Activated T-helper 2 cell treated with anti-CD3 and anti-CD28 coated beads, Interferon-gamma antibody, Interleukin-2, Interleukin-4, amounts not matched to agents 10 μg/mL and 5 μg/mL and 100 μg/mL, durations not matched to agents 14 hours and 24 hours and 36 hours (primary cell): ENCODE results near the gene MRPL33. TPM values are rescaled to one million over a fixed set of nuclear protein-coding genes. Genes with fewer than 3 reads are reported as not detected.
"Not testable (repeated sequence)": the region's sequence is repeated elsewhere in the genome, so short reads cannot be mapped to it uniquely, and the experiment has no call there.

Source experiments
- DNase-seq: peaks from one replicate; pipeline ENCODE4 v3.0.0; 2021; ENCODE audit warnings: low spot score
- H3K27ac Mint-ChIP-seq: one replicate; pipeline ENCODE4 v1.8.0; 2021; ENCODE audit warnings: mixed read lengths
- H3K27me3 Mint-ChIP-seq: one replicate; pipeline ENCODE4 v1.8.0; 2021; ENCODE audit warnings: low read depth, mixed read lengths
- H3K36me3 Mint-ChIP-seq: one replicate; pipeline ENCODE4 v1.8.0; 2021; ENCODE audit warnings: low read depth, mixed read lengths
- H3K4me1 Mint-ChIP-seq: one replicate; pipeline ENCODE4 v1.8.0; 2021; ENCODE audit warnings: low read depth, mixed read lengths
- H3K4me3 Mint-ChIP-seq: one replicate; pipeline ENCODE4 v1.8.0; 2021; ENCODE audit warnings: low read depth, mild to moderate bottlenecking, moderate library complexity, mixed read lengths
- H3K9me3 Mint-ChIP-seq: one replicate; pipeline ENCODE4 v1.8.0; 2021; ENCODE audit warnings: mixed read lengths
- intact Hi-C: fragments of 100-400 bp; cut with micrococcal nuclease; formaldehyde crosslinking; loops from one replicate; pipeline ENCODE4 v1.15.1; 2023
- total RNA-seq: library from RNA; stranded (reverse); gene quantifications from 2 replicates; pipeline ENCODE4 v1.2.3, GENCODE V29; 2022

Gene MRPL33
- total RNA-seq, 1 donor from 2014 or later = 58.9 TPM

- intact Hi-C loops, H3K4me1 Mint-ChIP-seq, H3K36me3 Mint-ChIP-seq, H3K27ac Mint-ChIP-seq, DNase-seq, H3K4me3 Mint-ChIP-seq: not testable (repeated sequence)
- Mint-ChIP-seq H3K27me3 (peaks cover 20% of the 10 kb centered on the region), H3K9me3 (peaks cover 23% of the 10 kb centered on the region)
Observed at GRCh38 chr2:27748803-27749554, 22.5 kb upstream of the MRPL33 start.

GRCh38 chr2:27751377-27751776 is 20.1 kb upstream of the MRPL33 start:
- Mint-ChIP-seq H3K4me1 (peaks cover 2% of the 10 kb centered on the region), H3K4me3 (no peak overlapping the region), H3K9me3 (peaks cover 19% of the 10 kb centered on the region), H3K27ac (no peak overlapping the region), H3K36me3 (peaks cover 3% of the 10 kb centered on the region), H3K27me3 (peaks cover 10% of the 10 kb centered on the region)
- intact Hi-C loops = no loop called here
- no peak for DNase-seq

GRCh38 chr2:27752551-27753237 is 18.8 kb upstream of the MRPL33 start:
- peaks cover 10% of the 10 kb centered on the region for H3K27me3 Mint-ChIP-seq
- H3K4me3 Mint-ChIP-seq = no peak overlapping the region
- no peak for DNase-seq
- intact Hi-C loops = no loop called here
- no peak overlapping the region for H3K27ac Mint-ChIP-seq
- peaks cover 2% of the 10 kb centered on the region for H3K4me1 Mint-ChIP-seq
- H3K9me3 Mint-ChIP-seq = peaks cover 19% of the 10 kb centered on the region
- H3K36me3 Mint-ChIP-seq = peaks cover 3% of the 10 kb centered on the region

GRCh38 chr2:27754138-27754588 is 17.4 kb upstream of the MRPL33 start:
- DNase-seq = peak; percentile 57
- H3K27me3 Mint-ChIP-seq = peaks cover 2% of the 10 kb centered on the region
- H3K36me3 Mint-ChIP-seq = no peaks in the 10 kb centered on the region
- H3K27ac Mint-ChIP-seq = no peak overlapping the region
- H3K9me3 Mint-ChIP-seq = peaks cover 6% of the 10 kb centered on the region
- no peak overlapping the region for H3K4me3 Mint-ChIP-seq
- intact Hi-C loops = loop anchor here (1.0 to 2.0 kb wide), 2 partner anchors 643 to 698 kb away; no protein-coding TSS in a partner anchor
- peaks cover 2% of the 10 kb centered on the region for H3K4me1 Mint-ChIP-seq

- no peak overlapping the region for H3K27ac Mint-ChIP-seq
- H3K9me3 Mint-ChIP-seq = no peaks in the 10 kb centered on the region
- no peaks in the 10 kb centered on the region for H3K27me3 Mint-ChIP-seq
- no peaks in the 10 kb centered on the region for H3K36me3 Mint-ChIP-seq
- no peak for DNase-seq
- intact Hi-C loops = loop anchor here (1.0 to 2.0 kb wide), 2 partner anchors 642 to 697 kb away; no protein-coding TSS in a partner anchor
- H3K4me3 Mint-ChIP-seq = no peak overlapping the region
- peaks cover 2% of the 10 kb centered on the region for H3K4me1 Mint-ChIP-seq
Observed at GRCh38 chr2:27754831-27755230, 16.7 kb upstream of the MRPL33 start.

GRCh38 chr2:27756091-27756490 is 15.4 kb upstream of the MRPL33 start:
- no peaks in the 10 kb centered on the region for H3K9me3 Mint-ChIP-seq
- H3K27ac Mint-ChIP-seq = no peak overlapping the region
- no peak for DNase-seq
- H3K36me3 Mint-ChIP-seq = no peaks in the 10 kb centered on the region
- intact Hi-C loops = no loop called here
- H3K4me1 Mint-ChIP-seq = peaks cover 5% of the 10 kb centered on the region
- no peak overlapping the region for H3K4me3 Mint-ChIP-seq
- H3K27me3 Mint-ChIP-seq = no peaks in the 10 kb centered on the region

- no peaks in the 10 kb centered on the region for H3K36me3 Mint-ChIP-seq
- H3K4me3 Mint-ChIP-seq = no peak overlapping the region
- peaks cover 8% of the 10 kb centered on the region for H3K4me1 Mint-ChIP-seq
- H3K27me3 Mint-ChIP-seq = no peaks in the 10 kb centered on the region
- H3K27ac Mint-ChIP-seq = no peak overlapping the region
- no peak for DNase-seq
- intact Hi-C loops = no loop called here
- H3K9me3 Mint-ChIP-seq = no peaks in the 10 kb centered on the region
Observed at GRCh38 chr2:27756544-27757498, 14.7 kb upstream of the MRPL33 start.

GRCh38 chr2:27762951-27763906 is 8.3 kb upstream of the MRPL33 start:
- peaks cover 2% of the 10 kb centered on the region for H3K27me3 Mint-ChIP-seq
- no peak overlapping the region for H3K27ac Mint-ChIP-seq
- peaks cover 17% of the 10 kb centered on the region for H3K4me1 Mint-ChIP-seq
- H3K9me3 Mint-ChIP-seq = no peaks in the 10 kb centered on the region
- H3K36me3 Mint-ChIP-seq = no peaks in the 10 kb centered on the region
- H3K4me3 Mint-ChIP-seq = no peak overlapping the region
- intact Hi-C loops = no loop called here
- DNase-seq = no peak

GRCh38 chr2:27763907-27764267 is 7.6 kb upstream of the MRPL33 start:
- H3K4me3 Mint-ChIP-seq = no peak overlapping the region
- no peaks in the 10 kb centered on the region for H3K36me3 Mint-ChIP-seq
- H3K27me3 Mint-ChIP-seq = peaks cover 2% of the 10 kb centered on the region
- peaks cover 17% of the 10 kb centered on the region for H3K4me1 Mint-ChIP-seq
- no peak overlapping the region for H3K27ac Mint-ChIP-seq
- intact Hi-C loops = no loop called here
- no peak for DNase-seq
- no peaks in the 10 kb centered on the region for H3K9me3 Mint-ChIP-seq

GRCh38 chr2:27764526-27764925 is 7.0 kb upstream of the MRPL33 start:
- intact Hi-C loops, H3K27ac Mint-ChIP-seq, DNase-seq, H3K9me3 Mint-ChIP-seq, H3K4me3 Mint-ChIP-seq, H3K27me3 Mint-ChIP-seq, H3K36me3 Mint-ChIP-seq: not testable (repeated sequence)
- peaks cover 17% of the 10 kb centered on the region for H3K4me1 Mint-ChIP-seq

- peak overlapping the region; percentile 30 for H3K4me3 Mint-ChIP-seq
Observed at GRCh38 chr2:27765621-27766286, 5.8 kb upstream of the MRPL33 start.

More at GRCh38 chr2:27765621-27766286, 5.8 kb upstream of the MRPL33 start:
- intact Hi-C loops = no loop called here
- Mint-ChIP-seq H3K27ac (peak overlapping the region; percentile 60), H3K27me3 (peaks cover 2% of the 10 kb centered on the region), H3K4me1 (peaks cover 19% of the 10 kb centered on the region), H3K9me3 (no peaks in the 10 kb centered on the region), H3K36me3 (no peaks in the 10 kb centered on the region)
- peak; percentile 16 for DNase-seq
